Fibroblast of skin of back (primary cell): ENCODE results near the gene TMEM151A.

Source experiments
- DNase-seq: peaks from one replicate; pipeline ENCODE4 v3.0.0-alpha.2; 2013

The TMEM151A gene

GRCh38 chr11:66283461-66284105, 8.1 kb upstream of the TMEM151A start:
- DNase-seq, result no peak

- DNase-seq, result no peak
These were observed 7.1 kb upstream of the TMEM151A start for GRCh38 chr11:66284526-66285078.

GRCh38 chr11:66285250-66285947, 6.3 kb upstream of the TMEM151A start:
- DNase-seq, result no peak

- DNase-seq, result no peak
These were observed 5.0 kb upstream of the TMEM151A start for GRCh38 chr11:66286699-66287098.

- no peak for DNase-seq
These were observed 4.3 kb upstream of the TMEM151A start for GRCh38 chr11:66287211-66287888.

GRCh38 chr11:66287889-66288670, 3.6 kb upstream of the TMEM151A start:
- peak; percentile 10 for DNase-seq

- DNase-seq, result peak; percentile 100
These were observed 2.8 kb upstream of the TMEM151A start, which contains the start of gene YIF1A for GRCh38 chr11:66288671-66289547. TSS of gene YIF1A (minus strand) at chr11:66289143. CDS start at chr11:66288985, 158 bp downstream.

GRCh38 chr11:66289548-66290329, 2.0 kb upstream of the TMEM151A start:
- DNase-seq, result no peak

- DNase-seq, result no peak
These were observed 1.4 kb upstream of the TMEM151A start for GRCh38 chr11:66290330-66290621.

GRCh38 chr11:66291303-66291705, 390 bp upstream of the TMEM151A start:
- DNase-seq, result no peak

GRCh38 chr11:66292543-66293332, 1.0 kb downstream of the TMEM151A start:
- no peak for DNase-seq

- DNase-seq, result no peak
These were observed 1.7 kb downstream of the TMEM151A start for GRCh38 chr11:66293352-66293751.

GRCh38 chr11:66293777-66294625, 2.3 kb downstream of the TMEM151A start:
- DNase-seq, result no peak

GRCh38 chr11:66294626-66295620, 3.2 kb downstream of the TMEM151A start:
- no peak for DNase-seq

GRCh38 chr11:66297610-66298009, 5.9 kb downstream of the TMEM151A start:
- DNase-seq, result no peak

- DNase-seq, result no peak
These were observed 7.5 kb downstream of the TMEM151A start for GRCh38 chr11:66299186-66299585.

- no peak for DNase-seq
These were observed 11.0 kb downstream of the TMEM151A start for GRCh38 chr11:66302656-66303055.

- no peak for DNase-seq
These were observed 17.8 kb downstream of the TMEM151A start for GRCh38 chr11:66309475-66309874.
